Measurements from ENCODE around the gene ALG12. TPM values are rescaled to one million over a fixed set of nuclear protein-coding genes. Genes with fewer than 3 reads are reported as not detected.

ALG12 gene
- total RNA-seq, 1 donor: 6.8 TPM

DNA sequence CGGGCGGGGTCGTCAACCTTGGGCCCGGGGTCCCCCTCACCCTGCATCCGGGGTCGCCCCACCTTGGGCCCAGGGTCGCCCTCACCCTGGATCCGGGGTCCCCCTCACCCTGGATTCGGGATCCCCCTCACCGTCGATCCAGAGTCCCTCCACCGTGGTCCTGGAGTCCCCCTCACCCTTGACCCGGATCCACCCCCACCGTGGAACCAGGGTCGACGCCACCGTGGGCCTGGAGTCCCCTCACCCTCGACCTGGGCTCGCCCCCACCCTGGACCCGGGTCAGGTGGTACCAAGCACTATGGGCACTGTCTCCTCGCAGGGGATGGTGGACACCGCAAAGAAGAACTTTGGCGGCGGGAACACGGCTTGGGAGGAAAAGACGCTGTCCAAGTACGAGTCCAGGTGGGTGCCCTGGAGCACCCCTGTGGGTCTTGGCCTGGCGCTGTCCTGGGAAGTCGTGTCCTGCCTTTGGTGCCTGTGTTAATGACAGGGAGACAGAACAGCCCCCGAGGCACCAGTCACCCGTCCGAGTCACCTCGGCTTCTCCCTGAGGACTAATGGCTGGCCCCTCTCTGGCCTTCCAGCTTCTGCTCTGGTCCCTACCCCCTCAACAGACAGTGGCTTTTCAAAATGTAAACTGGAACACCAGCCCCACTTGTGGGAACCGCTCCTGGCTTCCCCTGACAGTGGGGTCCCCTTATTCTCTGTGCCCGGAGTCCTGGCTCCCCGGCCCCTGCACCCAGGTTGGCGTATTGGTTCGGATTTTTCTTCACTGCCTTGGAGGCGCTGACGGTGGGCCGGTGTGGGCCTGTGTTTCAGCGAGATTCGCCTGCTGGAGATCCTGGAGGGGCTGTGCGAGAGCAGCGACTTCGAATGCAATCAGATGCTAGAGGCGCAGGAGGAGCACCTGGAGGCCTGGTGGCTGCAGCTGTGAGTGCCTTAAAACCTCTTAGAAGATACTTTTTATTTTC is 958 bp upstream of the ALG12 start:
- H3K27me3 ChIP-seq (ENCODE audit: insufficient read depth, low read length): no peaks in the 10 kb centered on the region
- peaks cover 21% of the 10 kb centered on the region for H3K4me1 ChIP-seq (ENCODE audit: insufficient read depth, low read length)
- H3K4me3 ChIP-seq (ENCODE audit: low read length): peak overlapping the region; percentile 79
- H3K9me3 ChIP-seq (ENCODE audit: low read depth, low read length): no peaks in the 10 kb centered on the region

DNA sequence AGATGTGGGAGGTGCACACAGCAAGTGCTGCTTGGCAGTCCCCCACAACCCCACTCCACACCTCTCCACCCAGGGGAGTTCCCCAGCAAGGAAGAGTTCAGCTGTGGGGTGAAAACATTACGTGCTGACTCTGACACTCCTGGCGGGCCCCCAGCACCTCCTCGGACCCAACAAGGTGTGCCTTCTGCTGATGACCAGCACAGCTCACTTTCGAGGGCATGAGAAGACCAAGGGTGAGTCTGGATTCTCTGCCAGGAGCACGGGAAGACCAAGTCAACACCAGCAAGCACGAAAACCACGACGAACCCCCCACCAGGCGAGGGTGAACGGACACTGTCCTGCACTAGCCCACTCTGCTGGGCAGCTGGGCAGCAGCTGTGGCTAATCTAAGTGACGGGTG is 1.4 kb downstream of the ALG12 start:
- no peak overlapping the region for H3K4me3 ChIP-seq (ENCODE audit: low read length)
- H3K27me3 ChIP-seq (ENCODE audit: insufficient read depth, low read length): no peaks in the 10 kb centered on the region
- H3K9me3 ChIP-seq (ENCODE audit: low read depth, low read length): no peaks in the 10 kb centered on the region
- peaks cover 21% of the 10 kb centered on the region for H3K4me1 ChIP-seq (ENCODE audit: insufficient read depth, low read length)

DNA sequence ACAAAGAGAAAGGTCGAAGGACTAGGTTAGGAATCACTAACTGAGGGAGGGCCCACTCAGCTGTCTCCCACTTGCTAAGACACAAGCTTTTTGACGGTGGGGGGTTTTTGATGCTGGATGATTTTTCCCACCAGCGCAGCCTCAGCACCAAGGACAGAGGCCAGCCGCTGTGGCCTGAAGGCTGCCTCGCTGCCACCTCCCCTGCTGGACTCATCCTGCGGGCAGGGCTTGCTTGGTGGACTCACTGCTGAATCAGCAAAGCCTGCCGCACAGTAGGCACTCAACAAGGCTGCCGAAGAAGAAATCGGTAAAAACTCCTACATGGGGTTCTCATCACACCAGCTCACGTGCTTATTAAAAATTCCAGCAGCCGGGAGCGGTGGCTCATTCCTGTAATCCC is 2.6 kb downstream of the ALG12 start:
- Histone ChIP-seq H3K4me3 (ENCODE audit: low read length) (no peak overlapping the region), H3K9me3 (ENCODE audit: low read depth, low read length) (no peaks in the 10 kb centered on the region), H3K4me1 (ENCODE audit: insufficient read depth, low read length) (peaks cover 21% of the 10 kb centered on the region), H3K27me3 (ENCODE audit: insufficient read depth, low read length) (no peaks in the 10 kb centered on the region)

DNA sequence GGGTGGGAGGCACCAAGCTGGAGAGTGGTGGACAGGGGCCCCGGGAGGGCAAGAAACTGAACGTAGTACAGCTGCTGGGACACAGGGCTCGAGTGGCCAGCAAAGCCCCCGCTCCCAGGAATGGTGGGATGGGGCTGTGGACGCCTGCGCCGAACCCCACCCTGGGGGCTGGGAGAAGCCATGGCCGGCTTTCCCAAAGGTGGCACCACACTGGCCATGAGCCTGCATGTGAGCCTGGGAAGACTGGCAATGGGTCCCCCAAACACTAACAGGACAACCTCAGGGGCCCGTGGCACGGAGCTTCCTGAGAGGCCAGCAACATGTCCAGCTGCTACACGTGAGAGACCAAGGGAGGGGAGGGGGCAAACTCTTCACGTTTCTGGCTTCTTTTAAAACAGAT is 4.0 kb downstream of the ALG12 start:
- H3K4me3 ChIP-seq (ENCODE audit: low read length): no peak overlapping the region
- H3K9me3 ChIP-seq (ENCODE audit: low read depth, low read length): no peaks in the 10 kb centered on the region
- no peaks in the 10 kb centered on the region for H3K27me3 ChIP-seq (ENCODE audit: insufficient read depth, low read length)
- peaks cover 16% of the 10 kb centered on the region for H3K4me1 ChIP-seq (ENCODE audit: insufficient read depth, low read length)

DNA sequence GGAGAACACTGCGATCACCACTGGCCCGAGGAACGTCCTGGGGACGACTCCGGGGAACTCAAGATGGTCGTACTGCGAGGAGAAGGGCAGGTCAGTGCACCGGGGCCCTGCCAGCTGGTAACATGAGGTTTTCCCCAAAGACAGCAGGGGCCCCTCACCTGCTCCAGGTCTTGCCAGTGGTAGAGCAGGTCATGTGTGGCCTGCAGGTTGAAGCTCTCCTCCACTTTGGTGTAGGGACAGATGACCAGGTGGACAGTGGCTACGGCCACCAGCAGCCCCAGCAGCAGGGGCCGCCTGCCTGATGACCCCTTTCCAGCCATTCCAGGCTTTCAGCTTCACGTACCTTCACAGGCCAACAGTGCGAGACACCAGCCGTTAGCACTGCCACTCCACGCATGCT is 4.8 kb downstream of the ALG12 start:
- no peaks in the 10 kb centered on the region for H3K27me3 ChIP-seq (ENCODE audit: insufficient read depth, low read length)

DNA sequence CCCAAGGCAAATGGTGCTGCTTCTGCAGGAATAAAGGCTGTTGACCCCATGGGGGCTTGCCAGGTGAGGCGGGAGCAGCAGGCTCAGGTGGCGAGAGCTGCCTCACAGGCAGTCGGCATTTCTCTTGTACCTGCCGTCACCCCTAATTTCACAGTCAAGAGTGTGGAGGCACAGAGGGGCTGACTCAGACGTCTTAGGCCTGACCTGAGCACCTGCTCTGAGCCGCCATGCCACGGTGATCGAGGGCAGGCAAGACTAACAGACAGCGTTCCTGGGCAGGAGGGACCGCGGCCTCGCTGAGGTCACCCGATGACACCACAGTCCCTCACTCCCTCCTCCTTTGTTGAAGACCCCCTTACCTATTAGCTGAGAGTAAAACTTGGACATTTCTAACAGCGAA is 5.2 kb downstream of the ALG12 start:
- H3K4me1 ChIP-seq (ENCODE audit: insufficient read depth, low read length): peaks cover 11% of the 10 kb centered on the region
- H3K9me3 ChIP-seq (ENCODE audit: low read depth, low read length): no peaks in the 10 kb centered on the region
- H3K27me3 ChIP-seq (ENCODE audit: insufficient read depth, low read length): no peaks in the 10 kb centered on the region
- no peak overlapping the region for H3K4me3 ChIP-seq (ENCODE audit: low read length)

More for the DNA sequence above, 4.8 kb downstream of the ALG12 start:
- H3K4me3 ChIP-seq (ENCODE audit: low read length): no peak overlapping the region
- H3K4me1 ChIP-seq (ENCODE audit: insufficient read depth, low read length): peaks cover 11% of the 10 kb centered on the region
- H3K9me3 ChIP-seq (ENCODE audit: low read depth, low read length): no peaks in the 10 kb centered on the region

DNA sequence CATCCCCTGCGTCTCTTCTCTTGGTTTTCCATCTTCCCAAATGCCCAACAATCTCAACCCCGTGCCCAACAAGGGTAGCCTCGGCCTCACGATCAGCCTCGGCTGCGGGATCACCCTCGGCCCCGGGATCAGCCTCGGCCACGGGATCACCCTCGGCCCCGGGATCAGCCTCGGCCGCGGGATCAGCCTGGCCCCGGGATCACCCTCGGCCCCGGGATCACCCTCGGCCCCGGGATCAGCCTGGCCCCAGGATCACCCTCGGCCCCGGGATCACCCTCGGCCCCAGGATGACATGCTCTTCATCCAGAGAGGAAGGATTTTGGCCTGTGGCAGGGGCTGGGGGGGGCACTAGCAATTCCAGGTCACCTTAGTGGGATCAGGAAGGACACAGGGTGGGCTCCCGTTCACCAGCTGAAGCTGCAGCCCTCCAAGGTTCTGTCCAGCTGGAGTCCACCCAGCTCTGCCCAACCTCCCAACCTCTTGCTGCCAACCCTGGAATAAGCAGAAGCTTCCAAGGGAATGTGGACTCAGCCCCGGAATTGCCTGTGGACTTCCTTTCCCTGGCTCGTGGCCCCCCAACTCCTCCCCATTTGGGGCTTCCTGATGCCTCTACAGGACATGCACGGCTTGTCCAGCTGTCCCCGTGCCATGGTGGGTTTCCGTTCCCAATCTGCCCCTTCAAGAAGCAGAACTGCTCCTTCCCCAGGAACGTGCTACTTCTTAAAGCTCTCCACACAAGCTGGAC is 6.2 kb downstream of the ALG12 start:
- Histone ChIP-seq H3K4me3 (ENCODE audit: low read length) (no peak overlapping the region), H3K4me1 (ENCODE audit: insufficient read depth, low read length) (peaks cover 1% of the 10 kb centered on the region), H3K27me3 (ENCODE audit: insufficient read depth, low read length) (no peaks in the 10 kb centered on the region), H3K9me3 (ENCODE audit: low read depth, low read length) (no peaks in the 10 kb centered on the region)

DNA sequence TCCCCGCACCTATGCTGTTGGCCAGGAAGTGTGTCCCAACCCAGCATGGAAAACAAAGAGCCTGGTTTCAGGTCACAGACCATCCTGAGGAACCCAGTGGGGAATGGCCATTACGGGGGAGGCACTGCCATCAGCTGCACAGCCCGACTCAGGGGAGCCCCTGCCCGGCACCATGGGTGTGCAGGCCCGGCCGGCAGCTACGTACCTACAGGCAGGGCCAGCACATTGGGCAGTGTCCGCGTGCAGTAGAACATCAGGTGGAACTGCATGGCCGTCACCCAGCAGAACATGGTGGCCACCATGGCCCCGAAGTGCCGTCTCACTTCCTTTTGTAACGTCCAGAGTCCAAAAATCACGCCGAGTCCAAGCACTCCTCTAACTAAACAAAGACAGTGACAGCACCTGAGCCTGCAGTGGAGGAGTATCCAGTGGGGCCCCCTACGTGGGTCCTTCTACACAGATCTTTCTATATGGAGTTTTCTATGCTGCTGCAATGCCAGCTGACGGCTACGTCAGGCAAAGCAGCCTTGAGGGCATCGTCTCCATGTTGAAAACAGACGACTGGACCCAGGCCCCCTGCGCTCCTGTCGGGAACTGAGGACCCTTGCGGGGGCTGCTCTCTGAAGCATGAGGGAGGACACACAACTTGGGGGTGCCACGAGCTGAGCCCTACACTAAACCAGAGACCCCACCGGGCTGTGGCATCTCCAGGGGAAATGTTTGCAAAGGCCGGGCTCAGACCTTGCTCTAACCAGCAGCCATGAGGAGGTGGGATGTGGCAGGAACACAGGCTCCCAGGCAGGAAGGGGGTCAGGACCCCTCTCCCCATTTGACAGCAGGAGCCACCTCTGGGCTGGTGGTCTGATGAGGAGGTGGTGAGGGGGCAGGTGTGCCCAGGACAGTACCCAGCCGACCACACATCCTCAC is 7.7 kb downstream of the ALG12 start:
- H3K27me3 ChIP-seq (ENCODE audit: insufficient read depth, low read length): no peaks in the 10 kb centered on the region
- no peaks in the 10 kb centered on the region for H3K9me3 ChIP-seq (ENCODE audit: low read depth, low read length)
- H3K4me1 ChIP-seq (ENCODE audit: insufficient read depth, low read length): no peaks in the 10 kb centered on the region
- no peak overlapping the region for H3K4me3 ChIP-seq (ENCODE audit: low read length)

DNA sequence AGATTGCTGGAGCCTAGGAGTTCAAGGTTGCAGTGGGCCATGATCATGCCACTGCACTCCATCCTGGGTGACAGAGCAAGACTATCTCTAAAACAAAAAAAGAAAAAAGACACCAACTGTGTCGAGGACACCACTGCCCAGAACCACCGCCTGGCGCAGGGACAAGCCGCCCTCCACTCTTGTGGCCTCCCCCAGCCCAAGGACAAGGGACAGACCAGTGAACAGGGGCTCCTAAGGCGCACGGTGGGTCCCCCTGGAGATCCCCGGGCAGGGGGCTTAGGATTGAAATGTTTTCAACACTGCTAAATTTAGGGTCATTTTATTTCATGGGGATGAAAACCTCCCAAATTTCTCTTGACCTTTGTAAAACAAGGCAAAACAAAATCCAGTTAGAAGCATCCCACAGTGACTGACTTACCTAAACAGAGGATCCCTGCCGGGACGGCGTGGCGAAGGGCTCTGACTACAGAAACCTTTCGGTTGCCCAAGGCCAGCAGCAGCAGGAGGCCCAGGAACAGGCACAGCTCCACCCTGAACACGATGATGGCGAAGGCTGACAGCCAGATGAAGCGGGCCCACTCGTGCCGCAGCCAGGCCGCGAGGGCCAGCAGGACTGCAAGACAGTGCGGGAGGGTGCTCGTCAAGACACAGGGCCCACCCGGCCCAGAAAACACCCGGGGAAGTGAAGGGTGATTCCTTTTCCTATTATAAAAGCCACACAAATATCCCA is 8.6 kb downstream of the ALG12 start:
- H3K9me3 ChIP-seq (ENCODE audit: low read depth, low read length): no peaks in the 10 kb centered on the region
- no peaks in the 10 kb centered on the region for H3K27me3 ChIP-seq (ENCODE audit: insufficient read depth, low read length)
- H3K4me1 ChIP-seq (ENCODE audit: insufficient read depth, low read length): no peaks in the 10 kb centered on the region
- no peak overlapping the region for H3K4me3 ChIP-seq (ENCODE audit: low read length)

DNA sequence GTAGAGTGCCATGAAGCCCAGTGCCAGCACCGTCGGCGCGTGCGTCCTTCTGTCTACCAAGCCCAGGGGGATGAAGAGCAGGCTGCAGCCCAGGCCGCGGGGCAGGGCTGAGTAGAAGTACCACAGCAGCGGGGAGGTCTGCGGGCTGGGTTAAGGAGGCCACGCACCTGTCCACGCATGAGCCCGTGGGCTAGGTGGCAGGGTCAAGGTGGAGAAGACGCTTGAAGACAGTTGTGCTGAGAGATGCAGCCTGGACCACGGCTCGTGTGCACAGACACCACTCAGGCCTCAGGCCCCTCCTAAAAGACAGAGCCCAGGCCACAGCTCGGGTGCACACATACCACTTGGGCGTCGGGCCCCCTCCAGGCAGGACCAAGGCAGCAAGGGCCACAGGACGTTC is 10.4 kb downstream of the ALG12 start:
- Histone ChIP-seq H3K4me1 (ENCODE audit: insufficient read depth, low read length) (no peaks in the 10 kb centered on the region), H3K9me3 (ENCODE audit: low read depth, low read length) (no peaks in the 10 kb centered on the region), H3K27me3 (ENCODE audit: insufficient read depth, low read length) (no peaks in the 10 kb centered on the region), H3K4me3 (ENCODE audit: low read length) (no peak overlapping the region)

DNA sequence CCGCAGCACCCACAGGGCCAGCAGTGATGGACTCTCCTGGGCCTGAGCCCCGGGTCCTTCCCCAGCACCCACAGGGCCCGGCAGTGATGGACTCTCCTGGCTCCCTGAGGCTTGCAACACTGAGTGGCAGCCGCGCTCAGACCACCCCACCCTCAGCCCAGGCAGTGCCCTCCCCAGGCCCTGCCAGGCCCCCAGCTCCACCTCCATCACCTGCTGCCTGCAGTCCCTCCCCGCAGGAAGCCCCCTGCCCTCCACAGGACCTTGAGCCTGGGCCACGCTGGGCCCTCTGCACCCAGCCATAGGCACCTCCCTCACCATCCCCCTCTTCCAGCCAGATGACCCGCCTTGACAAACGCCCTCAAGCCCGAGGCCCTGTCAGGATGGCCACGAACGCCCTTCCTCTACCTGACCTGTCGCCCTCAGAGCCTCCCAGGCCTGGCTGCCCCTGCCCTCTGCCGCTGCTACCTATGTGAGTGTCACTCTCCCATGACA is 11.4 kb downstream of the ALG12 start:
- Histone ChIP-seq H3K4me1 (ENCODE audit: insufficient read depth, low read length) (no peaks in the 10 kb centered on the region), H3K4me3 (ENCODE audit: low read length) (no peak overlapping the region), H3K27me3 (ENCODE audit: insufficient read depth, low read length) (no peaks in the 10 kb centered on the region), H3K9me3 (ENCODE audit: low read depth, low read length) (no peaks in the 10 kb centered on the region)

DNA sequence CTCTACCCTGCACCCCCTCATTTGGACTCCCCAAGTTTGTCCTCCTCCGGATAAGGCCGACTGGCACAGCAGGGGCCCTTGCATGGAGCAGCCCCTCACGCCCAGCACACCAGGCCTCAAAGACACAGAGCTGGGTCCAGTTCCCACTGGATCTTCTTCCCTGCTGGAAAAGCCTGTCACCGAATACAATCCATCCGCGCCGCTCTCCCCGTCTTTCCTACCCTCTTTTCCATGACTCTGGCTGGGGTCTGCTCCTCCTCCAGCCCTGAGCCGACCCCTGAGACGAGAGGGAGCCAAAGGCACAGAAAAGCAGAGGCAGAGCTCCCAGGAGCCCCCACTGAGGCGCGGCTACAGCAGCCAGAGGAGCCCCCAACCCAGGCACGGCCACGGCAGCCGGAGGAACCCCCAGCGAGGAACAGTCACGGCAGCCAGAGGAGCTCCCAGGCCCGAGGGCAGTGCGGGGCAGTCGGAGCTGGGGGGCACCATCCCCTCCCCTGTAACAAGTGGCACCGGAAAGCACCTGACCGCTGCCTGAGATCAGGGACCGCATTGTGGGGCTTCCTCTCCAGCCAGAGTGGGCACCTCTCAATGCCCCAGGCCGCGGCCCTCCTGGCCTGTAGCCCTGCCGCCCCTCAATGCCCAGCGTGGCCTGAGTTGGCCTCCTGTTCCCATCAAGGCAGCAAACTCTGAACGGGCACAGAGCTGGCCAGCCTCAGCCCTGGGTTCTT is 12.0 kb downstream of the ALG12 start:
- H3K9me3 ChIP-seq (ENCODE audit: low read depth, low read length): no peaks in the 10 kb centered on the region
- H3K4me3 ChIP-seq (ENCODE audit: low read length): no peak overlapping the region
- no peaks in the 10 kb centered on the region for H3K4me1 ChIP-seq (ENCODE audit: insufficient read depth, low read length)
- H3K27me3 ChIP-seq (ENCODE audit: insufficient read depth, low read length): no peaks in the 10 kb centered on the region

DNA sequence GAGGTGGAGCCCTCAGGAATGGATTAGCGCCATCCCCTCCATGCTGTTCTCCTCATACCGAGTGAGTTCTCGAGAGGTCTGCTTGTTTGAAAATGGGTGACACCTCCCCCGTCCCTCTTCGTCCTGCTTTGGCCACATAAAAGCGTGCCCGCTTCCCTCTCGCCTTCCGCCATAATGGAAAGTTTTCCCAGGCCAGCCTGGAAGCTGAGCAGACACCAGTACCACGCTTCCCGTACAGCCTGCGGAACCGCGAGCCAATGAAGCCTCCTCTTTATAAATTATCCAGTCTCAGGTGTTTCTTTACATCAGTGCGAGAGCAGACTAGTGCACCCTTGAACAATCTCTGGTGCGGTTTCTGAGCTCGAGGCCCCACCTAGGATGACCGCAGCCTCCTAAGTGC is 12.8 kb downstream of the ALG12 start:
- H3K4me3 ChIP-seq (ENCODE audit: low read length): no peak overlapping the region
- no peaks in the 10 kb centered on the region for H3K9me3 ChIP-seq (ENCODE audit: low read depth, low read length)
- H3K27me3 ChIP-seq (ENCODE audit: insufficient read depth, low read length): no peaks in the 10 kb centered on the region

DNA sequence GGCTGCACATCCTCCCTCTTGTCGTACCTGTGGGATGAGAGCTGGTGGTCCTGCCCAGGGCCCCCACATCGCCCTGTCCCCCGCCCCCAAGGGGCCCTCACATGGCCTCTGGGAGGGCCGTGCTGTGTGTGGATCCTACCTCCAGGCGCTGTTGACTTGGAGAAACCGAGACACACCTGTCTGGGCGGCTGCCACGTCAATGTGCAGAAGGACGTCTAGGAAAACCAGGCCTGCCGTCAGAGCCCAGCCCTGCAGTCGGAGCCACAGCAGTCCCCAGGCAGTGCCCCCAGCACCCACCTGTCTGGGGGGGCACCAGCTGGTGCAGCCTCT is 14.2 kb downstream of the ALG12 start:
- no peaks in the 10 kb centered on the region for H3K4me1 ChIP-seq (ENCODE audit: insufficient read depth, low read length)
- no peaks in the 10 kb centered on the region for H3K9me3 ChIP-seq (ENCODE audit: low read depth, low read length)
- no peaks in the 10 kb centered on the region for H3K27me3 ChIP-seq (ENCODE audit: insufficient read depth, low read length)
- no peak overlapping the region for H3K4me3 ChIP-seq (ENCODE audit: low read length)

More for the DNA sequence above, 12.8 kb downstream of the ALG12 start:
- no peaks in the 10 kb centered on the region for H3K4me1 ChIP-seq (ENCODE audit: insufficient read depth, low read length)
